Placental pericyte (primary cell): ENCODE results near the gene KRT20. TPM values are rescaled to one million over a fixed set of nuclear protein-coding genes. Genes with fewer than 3 reads are reported as not detected.

Source experiments
- total RNA-seq: library from RNA; depleted of rRNA; stranded (reverse); fragments of >200 nt; gene quantifications from 2 replicates; pipeline ENCODE4 v1.2.3, GENCODE V29; 2012

Gene KRT20, protein sequence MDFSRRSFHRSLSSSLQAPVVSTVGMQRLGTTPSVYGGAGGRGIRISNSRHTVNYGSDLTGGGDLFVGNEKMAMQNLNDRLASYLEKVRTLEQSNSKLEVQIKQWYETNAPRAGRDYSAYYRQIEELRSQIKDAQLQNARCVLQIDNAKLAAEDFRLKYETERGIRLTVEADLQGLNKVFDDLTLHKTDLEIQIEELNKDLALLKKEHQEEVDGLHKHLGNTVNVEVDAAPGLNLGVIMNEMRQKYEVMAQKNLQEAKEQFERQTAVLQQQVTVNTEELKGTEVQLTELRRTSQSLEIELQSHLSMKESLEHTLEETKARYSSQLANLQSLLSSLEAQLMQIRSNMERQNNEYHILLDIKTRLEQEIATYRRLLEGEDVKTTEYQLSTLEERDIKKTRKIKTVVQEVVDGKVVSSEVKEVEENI
- not detected in 2 replicates for total RNA-seq

GRCh38 chr17:40884708-40885512 is at the start of gene KRT20:
Gene KRT20 (minus strand): TSS chr17:40885242. CDS start chr17:40885185, 57 bp downstream.

DNA sequence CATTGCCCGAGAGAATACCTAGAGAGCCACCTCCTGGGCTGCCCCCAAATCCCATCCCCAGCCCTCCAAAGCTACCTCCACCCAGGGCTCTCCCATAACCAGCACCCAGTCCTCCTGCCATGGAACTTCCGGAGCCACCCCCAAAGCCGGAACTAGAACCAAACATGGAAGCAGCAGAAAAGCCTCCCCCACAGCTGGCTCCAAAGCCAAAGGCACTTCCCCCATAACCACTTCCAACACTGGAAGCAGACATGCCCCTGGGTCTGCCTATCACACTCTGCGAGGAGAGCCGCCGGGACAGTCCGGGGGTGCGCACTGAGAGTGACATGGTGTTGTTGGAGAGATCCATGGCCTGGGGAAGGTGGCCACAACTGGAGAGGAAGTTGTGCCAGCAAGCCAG is 18.2 kb downstream of the KRT20 start, which contains the start of gene KRT12:
Gene KRT12 (minus strand): TSS at position 386 of the 400 bp plus-strand sequence. CDS start 37 bp downstream, at position 349.

Other genes starting within 250 kb of the KRT20 start
- gene SMARCE1, start 237.4 kb downstream of the KRT20 start, total RNA-seq: 86.0 and 89.0 TPM in 2 replicates
- not detected in 2 replicates for gene KRT222, start 220.1 kb downstream of the KRT20 start, total RNA-seq
- 0.14 TPM in 1 of 2 replicates, not detected in the other for gene KRT24, start 181.5 kb downstream of the KRT20 start, total RNA-seq
- gene KRT25, start 129.9 kb downstream of the KRT20 start, total RNA-seq: not detected in 2 replicates
- gene KRT26, start 113.0 kb downstream of the KRT20 start, total RNA-seq: not detected in 2 replicates
- gene KRT27, start 102.7 kb downstream of the KRT20 start, total RNA-seq: not detected in 2 replicates
- not detected in 2 replicates for gene KRT28, start 85.3 kb downstream of the KRT20 start, total RNA-seq
- gene KRT10, start 62.6 kb downstream of the KRT20 start, total RNA-seq: 3.1 and 3.5 TPM in 2 replicates
- gene KRT12, start 18.0 kb downstream of the KRT20 start, total RNA-seq: 0.43 TPM in 1 of 2 replicates, not detected in the other
- gene KRT23, start 52.4 kb upstream of the KRT20 start, total RNA-seq: 0.22 TPM in 1 of 2 replicates, not detected in the other
- gene KRT39, start 81.7 kb upstream of the KRT20 start, total RNA-seq: 0.43 TPM in 1 of 2 replicates, not detected in the other
- gene KRT40, start 99.1 kb upstream of the KRT20 start, total RNA-seq: 0.14 TPM in 1 of 2 replicates, not detected in the other
- gene KRTAP3-3, start 108.9 kb upstream of the KRT20 start, total RNA-seq: not detected in 2 replicates
- gene KRTAP3-2, start 114.7 kb upstream of the KRT20 start, total RNA-seq: not detected in 2 replicates
- not detected in 2 replicates for gene KRTAP3-1, start 123.9 kb upstream of the KRT20 start, total RNA-seq
- gene KRTAP1-5, start 142.0 kb upstream of the KRT20 start, total RNA-seq: 1.5 and 14.2 TPM in 2 replicates
- not detected in 2 replicates for gene KRTAP1-4, start 145.0 kb upstream of the KRT20 start, total RNA-seq
- not detected in 2 replicates for gene KRTAP1-3, start 149.6 kb upstream of the KRT20 start, total RNA-seq
- not detected in 2 replicates for gene KRTAP1-1, start 156.2 kb upstream of the KRT20 start, total RNA-seq
- not detected in 2 replicates for gene KRTAP2-1, start 162.1 kb upstream of the KRT20 start, total RNA-seq
- not detected in 2 replicates for gene KRTAP2-2, start 170.0 kb upstream of the KRT20 start, total RNA-seq
- 0.72 TPM in 1 of 2 replicates, not detected in the other for gene KRTAP2-3, start 174.9 kb upstream of the KRT20 start, total RNA-seq
- not detected in 2 replicates for gene KRTAP2-4, start 180.6 kb upstream of the KRT20 start, total RNA-seq
- gene KRTAP4-7, start 198.9 kb upstream of the KRT20 start, total RNA-seq: not detected in 2 replicates
- gene KRTAP4-8, start 212.9 kb upstream of the KRT20 start, total RNA-seq: not detected in 2 replicates
- not detected in 2 replicates for gene KRTAP4-16, start 217.0 kb upstream of the KRT20 start, total RNA-seq
- not detected in 2 replicates for gene KRTAP4-9, start 220.1 kb upstream of the KRT20 start, total RNA-seq
- not detected in 2 replicates for gene KRTAP4-11, start 233.1 kb upstream of the KRT20 start, total RNA-seq
- not detected in 2 replicates for gene KRTAP4-12, start 238.9 kb upstream of the KRT20 start, total RNA-seq